SK-N-SH (cell line): ENCODE measurements around the gene SEC16B.

Experiments used
- FOXJ3 ChIP-seq: sonication (generic); formaldehyde crosslinking; IDR thresholded peaks from 2 replicates; pipeline ENCODE4 v1.5.1; 2020; ENCODE audit warnings: mild to moderate bottlenecking, missing genetic modification reagents
- POLR2AphosphoS5 ChIP-seq: IDR thresholded peaks from 2 replicates; pipeline ENCODE4 v1.6.1; 2012; ENCODE audit warnings: low read depth, low read length
- RAD21 ChIP-seq: IDR thresholded peaks from 2 replicates; pipeline ENCODE4 v1.6.1; 2012; ENCODE audit warnings: mild to moderate bottlenecking, low read length
- TAF1 ChIP-seq: IDR thresholded peaks from 2 replicates; pipeline ENCODE4 v1.6.1; 2012; ENCODE audit warnings: low read depth, mild to moderate bottlenecking, low read length, moderate library complexity, borderline replicate concordance
- TCF12 ChIP-seq: IDR thresholded peaks from 2 replicates; pipeline ENCODE4 v1.4.0; 2012
- USF1 ChIP-seq: IDR thresholded peaks from 2 replicates; pipeline ENCODE4 v1.4.0; 2012; ENCODE audit warnings: low read depth, borderline replicate concordance
- TF ChIP-seq, protein P1 (sequence below): fragments of 200-600 bp; sonication (generic); IDR thresholded peaks from 2 replicates; pipeline ENCODE4 v1.6.1; 2017; ENCODE audit warnings: antibody characterized with exemption, mild to moderate bottlenecking, moderate library complexity
- TF ChIP-seq, protein P2 (sequence below): IDR thresholded peaks from 2 replicates; pipeline ENCODE4 v1.4.0; 2012; ENCODE audit warnings: low read depth

- TF ChIP-seq, protein P1, sequence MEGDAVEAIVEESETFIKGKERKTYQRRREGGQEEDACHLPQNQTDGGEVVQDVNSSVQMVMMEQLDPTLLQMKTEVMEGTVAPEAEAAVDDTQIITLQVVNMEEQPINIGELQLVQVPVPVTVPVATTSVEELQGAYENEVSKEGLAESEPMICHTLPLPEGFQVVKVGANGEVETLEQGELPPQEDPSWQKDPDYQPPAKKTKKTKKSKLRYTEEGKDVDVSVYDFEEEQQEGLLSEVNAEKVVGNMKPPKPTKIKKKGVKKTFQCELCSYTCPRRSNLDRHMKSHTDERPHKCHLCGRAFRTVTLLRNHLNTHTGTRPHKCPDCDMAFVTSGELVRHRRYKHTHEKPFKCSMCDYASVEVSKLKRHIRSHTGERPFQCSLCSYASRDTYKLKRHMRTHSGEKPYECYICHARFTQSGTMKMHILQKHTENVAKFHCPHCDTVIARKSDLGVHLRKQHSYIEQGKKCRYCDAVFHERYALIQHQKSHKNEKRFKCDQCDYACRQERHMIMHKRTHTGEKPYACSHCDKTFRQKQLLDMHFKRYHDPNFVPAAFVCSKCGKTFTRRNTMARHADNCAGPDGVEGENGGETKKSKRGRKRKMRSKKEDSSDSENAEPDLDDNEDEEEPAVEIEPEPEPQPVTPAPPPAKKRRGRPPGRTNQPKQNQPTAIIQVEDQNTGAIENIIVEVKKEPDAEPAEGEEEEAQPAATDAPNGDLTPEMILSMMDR = no peak
- TF ChIP-seq RAD21 (no peak), TAF1 (no peak), FOXJ3 (CRISPR knock-in tag) (no peak), USF1 (no peak), TCF12 (no peak), POLR2AphosphoS5 (no peak)
- TF ChIP-seq, protein P2, sequence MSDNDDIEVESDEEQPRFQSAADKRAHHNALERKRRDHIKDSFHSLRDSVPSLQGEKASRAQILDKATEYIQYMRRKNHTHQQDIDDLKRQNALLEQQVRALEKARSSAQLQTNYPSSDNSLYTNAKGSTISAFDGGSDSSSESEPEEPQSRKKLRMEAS = no peak
Measured at GRCh38 chr1:177935638-177936415, 34.0 kb downstream of the SEC16B start.
